NB4 (cell line): ENCODE results near the gene TBRG4.

Source experiments
- MYC ChIP-seq: IDR thresholded peaks from 2 replicates; pipeline ENCODE4 v1.6.1; 2011; ENCODE audit warnings: low read depth, low read length
- TF ChIP-seq, protein P1 (sequence below): IDR thresholded peaks from one replicate; pipeline ENCODE4 v1.5.1; 2012; ENCODE audit warnings: low read depth, low read length

GRCh38 chr7:45151131-45151684 lies 39.7 kb upstream of the TBRG4 start:
- TF ChIP-seq, protein P1, sequence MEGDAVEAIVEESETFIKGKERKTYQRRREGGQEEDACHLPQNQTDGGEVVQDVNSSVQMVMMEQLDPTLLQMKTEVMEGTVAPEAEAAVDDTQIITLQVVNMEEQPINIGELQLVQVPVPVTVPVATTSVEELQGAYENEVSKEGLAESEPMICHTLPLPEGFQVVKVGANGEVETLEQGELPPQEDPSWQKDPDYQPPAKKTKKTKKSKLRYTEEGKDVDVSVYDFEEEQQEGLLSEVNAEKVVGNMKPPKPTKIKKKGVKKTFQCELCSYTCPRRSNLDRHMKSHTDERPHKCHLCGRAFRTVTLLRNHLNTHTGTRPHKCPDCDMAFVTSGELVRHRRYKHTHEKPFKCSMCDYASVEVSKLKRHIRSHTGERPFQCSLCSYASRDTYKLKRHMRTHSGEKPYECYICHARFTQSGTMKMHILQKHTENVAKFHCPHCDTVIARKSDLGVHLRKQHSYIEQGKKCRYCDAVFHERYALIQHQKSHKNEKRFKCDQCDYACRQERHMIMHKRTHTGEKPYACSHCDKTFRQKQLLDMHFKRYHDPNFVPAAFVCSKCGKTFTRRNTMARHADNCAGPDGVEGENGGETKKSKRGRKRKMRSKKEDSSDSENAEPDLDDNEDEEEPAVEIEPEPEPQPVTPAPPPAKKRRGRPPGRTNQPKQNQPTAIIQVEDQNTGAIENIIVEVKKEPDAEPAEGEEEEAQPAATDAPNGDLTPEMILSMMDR, result no peak
- no peak for TF ChIP-seq MYC
